Endothelial cell of umbilical vein (primary cell): ENCODE results near the gene SUV39H2. TPM values are rescaled to one million over a fixed set of nuclear protein-coding genes. Genes with fewer than 3 reads are reported as not detected.

Experiments
- BruUV-seq: library from RNA; stranded (reverse); fragments of 400-500 nt; replicated peaks from 2 replicates; lab custom pipeline; 2021; lab: Mats Ljungman, UMichigan
- CTCF ChIA-PET: fragments of 300-600, 350-600 bp; sonication (Branson Sonifier 250); formaldehyde crosslinking; loops from one replicate; lab custom pipeline; 2021; ENCODE audit warnings: antibody characterized with exemption, inconsistent platforms; lab: Charles Lee
- POLR2A ChIA-PET: fragments of 300-600, 350-600 bp; sonication (Branson Sonifier 250); formaldehyde crosslinking; loops from one replicate; lab custom pipeline; 2021; ENCODE audit warnings: antibody characterized with exemption, inconsistent platforms; lab: Charles Lee
- DNase-seq: peaks from one replicate; pipeline ENCODE4 v3.0.0-alpha.2; 2011; ENCODE audit warnings: low read depth, low spot score
- FAIRE-seq: peaks from 2 replicates; lab custom pipeline; 2011; peaks lifted over from hg19 to GRCh38; lab: Jason Lieb, UNC
- H2AFZ ChIP-seq: 2 replicates; pipeline ENCODE4 v1.6.0; 2012; ENCODE audit warnings: low read depth, low read length, control low read depth, inconsistent platforms
- H3K27ac ChIP-seq: 2 replicates; pipeline ENCODE4 v1.5.1; 2011; ENCODE audit warnings: low read depth, mild to moderate bottlenecking, control low read depth, low read length, moderate library complexity; ENCODE audit not compliant: insufficient read depth
- H3K27me3 ChIP-seq, 2 experiments: 2 replicates each; pipeline versions ENCODE4 v1.6.0 to v1.6.1; 2011; ENCODE audit warnings: low read length in 2 of 2, mixed read lengths in 1 of 2; ENCODE audit not compliant: control insufficient read depth in 2 of 2, insufficient read depth in 2 of 2
- H3K36me3 ChIP-seq, 2 experiments: 2 replicates in 1 of 2; 3 replicates in 1 of 2; pipeline ENCODE4 v1.5.1; 2011; ENCODE audit warnings: low read length in 2 of 2, mild to moderate bottlenecking in 1 of 2, moderate library complexity in 1 of 2; ENCODE audit not compliant: control insufficient read depth in 2 of 2, insufficient read depth in 2 of 2; ENCODE audit errors: extremely low read depth in 1 of 2
- H3K4me1 ChIP-seq: 3 replicates; pipeline ENCODE4 v1.5.1; 2011; ENCODE audit warnings: mild to moderate bottlenecking, low read length; ENCODE audit not compliant: control insufficient read depth, insufficient read depth; ENCODE audit errors: extremely low read depth
- H3K4me2 ChIP-seq: 2 replicates; pipeline ENCODE4 v1.6.1; 2011; ENCODE audit warnings: low read length, control low read depth, mixed read lengths; ENCODE audit not compliant: insufficient read depth
- H3K4me3 ChIP-seq, 3 experiments: fragments of 200-600 bp in 1 of 3; sonication (generic), shearing (Covaris generic) in 1 of 3; replicated peaks in 1 of 3; 2 replicates each; pipeline ENCODE4 v1.5.1; 2011 to 2016; ENCODE audit warnings: control low read depth in 3 of 3, low read length in 3 of 3, mild to moderate bottlenecking in 2 of 3, inconsistent platforms in 1 of 3, low read depth in 1 of 3, moderate library complexity in 1 of 3; ENCODE audit not compliant: insufficient read depth in 1 of 3
- H3K79me2 ChIP-seq: 2 replicates; pipeline ENCODE4 v1.6.0; 2012; ENCODE audit warnings: low read length, inconsistent platforms; ENCODE audit not compliant: control insufficient read depth, insufficient read depth
- H3K9ac ChIP-seq: replicated peaks from 2 replicates; pipeline ENCODE3; 2011; ENCODE audit warnings: low read length, control low read depth; ENCODE audit not compliant: insufficient read depth; ENCODE audit errors: extremely low read depth
- H3K9me1 ChIP-seq: replicated peaks from 3 replicates; pipeline ENCODE4 v1.6.0; 2011; ENCODE audit warnings: mild to moderate bottlenecking, low read length; ENCODE audit not compliant: control insufficient read depth, insufficient read depth; ENCODE audit errors: extremely low read depth
- H3K9me3 ChIP-seq: replicated peaks from 2 replicates; pipeline ENCODE4 v1.5.1; 2012; ENCODE audit warnings: low read length, inconsistent platforms; ENCODE audit not compliant: control insufficient read depth, insufficient read depth
- H4K20me1 ChIP-seq: replicated peaks from 2 replicates; pipeline ENCODE3; 2011; ENCODE audit warnings: mild to moderate bottlenecking, low read length; ENCODE audit not compliant: control insufficient read depth, insufficient read depth; ENCODE audit errors: extremely low read depth
- EZH2 ChIP-seq: IDR thresholded peaks from 2 replicates; pipeline ENCODE4 v1.6.1; 2012; ENCODE audit warnings: borderline replicate concordance, low read depth, mild to moderate bottlenecking, moderate library complexity, low read length, inconsistent platforms; ENCODE audit not compliant: severe bottlenecking
- JUN ChIP-seq: IDR thresholded peaks from 2 replicates; pipeline ENCODE4 v1.6.1; 2011; ENCODE audit warnings: borderline replicate concordance, low read depth; ENCODE audit not compliant: insufficient read length, insufficient read depth
- MAX ChIP-seq: IDR thresholded peaks from 2 replicates; pipeline ENCODE4 v1.6.1; 2011; ENCODE audit not compliant: insufficient read depth, insufficient read length
- MYC ChIP-seq: IDR thresholded peaks from one replicate; pipeline ENCODE4 v1.6.1; 2011; ENCODE audit warnings: mild to moderate bottlenecking, low read depth, low read length
- POLR2A ChIP-seq: IDR thresholded peaks from 2 replicates; pipeline ENCODE4 v1.6.1; 2012; ENCODE audit warnings: low read depth, mild to moderate bottlenecking, control low read depth, low read length
- POLR2AphosphoS5 ChIP-seq: IDR thresholded peaks from 2 replicates; pipeline ENCODE4 v1.6.1; 2012; ENCODE audit warnings: low read depth, mild to moderate bottlenecking, control low read depth, low read length, moderate library complexity; ENCODE audit not compliant: insufficient read depth
- dilution Hi-C: fragments of 300-500 bp; cut with MboI; formaldehyde crosslinking; loops from one replicate; pipeline ENCODE4 v1.15.0; 2019; ENCODE audit warnings: low sequenced_read_pairs; ENCODE audit not compliant: extremely low pct_ligation_motif_present
- intact Hi-C: fragments of 100-400 bp; cut with micrococcal nuclease; formaldehyde crosslinking; loops from one replicate; pipeline ENCODE4 v1.10.0; 2022
- polyA plus RNA-seq, 4 experiments: library from polyadenylated mRNA; depleted of rRNA in 3 of 4; stranded (reverse) in 3 of 4; unstranded in 1 of 4; fragments of >200 nt; gene quantifications; 2 replicates each; pipeline versions ENCODE4 v1.2.1 to v1.2.3, GENCODE V29; 2011 to 2012; ENCODE audit warnings: missing spikeins in 1 of 4
- total RNA-seq: library from RNA; stranded (reverse); gene quantifications from 2 replicates; pipeline ENCODE4 v1.2.3, GENCODE V29; 2021
- TF ChIP-seq, protein P1 (sequence below), 2 donors: IDR thresholded peaks; 1 replicate in 1 of 2; 2 replicates in 1 of 2; pipeline ENCODE4 v1.5.1; 2011; ENCODE audit warnings: low read length in 2 of 2, mild to moderate bottlenecking in 2 of 2, moderate library complexity in 2 of 2, control low read depth in 1 of 2, inconsistent platforms in 1 of 2, low read depth in 1 of 2; ENCODE audit not compliant: insufficient read depth in 1 of 2; ENCODE audit errors: extremely low read depth in 1 of 2

Gene SUV39H2
- total and polyA plus RNA-seq, 2 donors (not counting 3 experiments of a cell fraction or from before 2014, with no cell fraction given) = 5.7 to 29.9 TPM

- Histone ChIP-seq H4K20me1 (no peaks in the 10 kb centered on the region), H3K27me3 (no peaks in the 10 kb centered on the region), H3K9ac (peak overlapping the region; percentile 77), H3K4me3 (peak overlapping the region; percentile 88 to 97 (median 90)), H3K9me3 (no peaks in the 10 kb centered on the region), H3K4me1 (peaks cover 20% of the 10 kb centered on the region), H3K36me3 (no peaks in the 10 kb centered on the region), H3K27ac (peak overlapping the region; percentile 69), H2AFZ (peak overlapping the region; percentile 85), H3K4me2 (peak overlapping the region; percentile 93), H3K9me1 (no peaks in the 10 kb centered on the region), H3K79me2 (peaks cover 62% of the 10 kb centered on the region)
- intact Hi-C loops = loop anchor here (2.0 to 10.0 kb wide), 3 partner anchors 79 to 205 kb away; partner anchors contain the start of genes ACBD7 and MEIG1
- TF ChIP-seq MYC (no peak), POLR2A (no peak), EZH2 (no peak), JUN (no peak), POLR2AphosphoS5 (no peak), MAX (no peak)
- TF ChIP-seq, protein P1, sequence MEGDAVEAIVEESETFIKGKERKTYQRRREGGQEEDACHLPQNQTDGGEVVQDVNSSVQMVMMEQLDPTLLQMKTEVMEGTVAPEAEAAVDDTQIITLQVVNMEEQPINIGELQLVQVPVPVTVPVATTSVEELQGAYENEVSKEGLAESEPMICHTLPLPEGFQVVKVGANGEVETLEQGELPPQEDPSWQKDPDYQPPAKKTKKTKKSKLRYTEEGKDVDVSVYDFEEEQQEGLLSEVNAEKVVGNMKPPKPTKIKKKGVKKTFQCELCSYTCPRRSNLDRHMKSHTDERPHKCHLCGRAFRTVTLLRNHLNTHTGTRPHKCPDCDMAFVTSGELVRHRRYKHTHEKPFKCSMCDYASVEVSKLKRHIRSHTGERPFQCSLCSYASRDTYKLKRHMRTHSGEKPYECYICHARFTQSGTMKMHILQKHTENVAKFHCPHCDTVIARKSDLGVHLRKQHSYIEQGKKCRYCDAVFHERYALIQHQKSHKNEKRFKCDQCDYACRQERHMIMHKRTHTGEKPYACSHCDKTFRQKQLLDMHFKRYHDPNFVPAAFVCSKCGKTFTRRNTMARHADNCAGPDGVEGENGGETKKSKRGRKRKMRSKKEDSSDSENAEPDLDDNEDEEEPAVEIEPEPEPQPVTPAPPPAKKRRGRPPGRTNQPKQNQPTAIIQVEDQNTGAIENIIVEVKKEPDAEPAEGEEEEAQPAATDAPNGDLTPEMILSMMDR (IDR thresholded peaks at IDR 0.05; ENCODE audit: extremely low read depth in 1 of 2, insufficient read depth in 1 of 2, low read depth in 1 of 2, low read length in 2 of 2) = no peak
- FAIRE-seq (no peak), DNase-seq (no peak)
- dilution Hi-C loops = no loop called here
- ChIA-PET POLR2A (interaction anchor here (1.7 kb wide), 1 partner anchor 42 kb away, joined by 8 read pairs; the partner anchor contains the start of genes CDNF, HSPA14 and MSANTD7), CTCF (interaction anchor here (0.8 to 2.7 kb wide), 5 partner anchors 9 to 74 kb away, joined by 3 to 16 read pairs (median 5); partner anchors contain the start of genes CDNF, DCLRE1C, HSPA14 and MSANTD7)
- BruUV-seq = no TSS peak
These were observed 660 bp downstream of the SUV39H2 start for GRCh38 chr10:14879124-14879927.
